HG03045 (cell line): ENCODE data around the gene PRADC1.
"Not testable (repeated sequence)": the region's sequence is repeated elsewhere in the genome, so short reads cannot be mapped to it uniquely, and the experiment has no call there.

Experiments used
- ATAC-seq: cut with Tn5 transposase; IDR thresholded peaks from one replicate; pipeline ENCODE4 v1.9.1; 2021; ENCODE audit warnings: mild to moderate bottlenecking, moderate library complexity; ENCODE audit not compliant: unreplicated experiment

Gene PRADC1

GRCh38 chr2:73233154-73233931, at the start of gene PRADC1:
Gene PRADC1, minus strand, starts transcription at chr2:73233239. Its CDS starts 79 bp downstream, at chr2:73233160.
- ATAC-seq = peak; percentile 92

- ATAC-seq = no peak
Measured at GRCh38 chr2:73281244-73281643, 48.2 kb upstream of the PRADC1 start.

- no peak for ATAC-seq
Measured at GRCh38 chr2:73279852-73280251, 46.8 kb upstream of the PRADC1 start.

- no peak for ATAC-seq
Measured at GRCh38 chr2:73272270-73272669, 39.2 kb upstream of the PRADC1 start.

- ATAC-seq = no peak
Measured at GRCh38 chr2:73269686-73270465, 36.8 kb upstream of the PRADC1 start.

GRCh38 chr2:73268830-73269685, 36.0 kb upstream of the PRADC1 start:
- ATAC-seq = peak; percentile 69

- no peak for ATAC-seq
Measured at GRCh38 chr2:73268366-73268829, 35.4 kb upstream of the PRADC1 start.

GRCh38 chr2:73267008-73267407, 34.0 kb upstream of the PRADC1 start:
- no peak for ATAC-seq

- ATAC-seq = no peak
Measured at GRCh38 chr2:73266061-73266901, 33.2 kb upstream of the PRADC1 start.

- ATAC-seq = no peak
Measured at GRCh38 chr2:73265298-73266060, 32.4 kb upstream of the PRADC1 start.

- ATAC-seq = no peak
Measured at GRCh38 chr2:73264783-73265182, 31.7 kb upstream of the PRADC1 start.

GRCh38 chr2:73264332-73264606, 31.2 kb upstream of the PRADC1 start:
- ATAC-seq = no peak

- ATAC-seq = no peak
Measured at GRCh38 chr2:73263540-73264331, 30.7 kb upstream of the PRADC1 start.

- ATAC-seq = not testable (repeated sequence)
Measured at GRCh38 chr2:73262691-73263429, 29.8 kb upstream of the PRADC1 start.

GRCh38 chr2:73262108-73262651, 29.1 kb upstream of the PRADC1 start:
- no peak for ATAC-seq

- ATAC-seq = no peak
Measured at GRCh38 chr2:73260338-73260984, 27.4 kb upstream of the PRADC1 start.

- no peak for ATAC-seq
Measured at GRCh38 chr2:73259704-73260337, 26.8 kb upstream of the PRADC1 start.
